H9 (cell line): ENCODE results near the gene ZNF350. TPM values are rescaled to one million over a fixed set of nuclear protein-coding genes. Genes with fewer than 3 reads are reported as not detected.

ENCODE experiments used
- DNase-seq: peaks from one replicate; pipeline ENCODE4 v3.0.0-alpha.2; 2017
- H2AFZ ChIP-seq: one replicate; pipeline ENCODE4 v1.6.1; 2013; ENCODE audit warnings: mild to moderate bottlenecking, low read length, control low read depth, moderate library complexity
- H2AK5ac ChIP-seq: 2 replicates; pipeline ENCODE4 v1.6.1; 2013; ENCODE audit warnings: low read length, control low read depth, mixed read lengths; ENCODE audit not compliant: insufficient read length
- H2BK120ac ChIP-seq: one replicate; pipeline ENCODE4 v1.6.1; 2013; ENCODE audit warnings: low read depth, mild to moderate bottlenecking, low read length, control low read depth, inconsistent platforms; ENCODE audit not compliant: poor library complexity, severe bottlenecking
- H2BK12ac ChIP-seq: 2 replicates; pipeline ENCODE4 v1.6.1; 2013; ENCODE audit warnings: low read length, control low read depth, mixed read lengths, low read depth; ENCODE audit not compliant: insufficient read length
- H2BK15ac ChIP-seq: 2 replicates; pipeline ENCODE4 v1.6.1; 2013; ENCODE audit warnings: low read depth, low read length, control low read depth
- H2BK20ac ChIP-seq: one replicate; pipeline ENCODE4 v1.6.1; 2013; ENCODE audit warnings: low read depth, mild to moderate bottlenecking, low read length, control low read depth, inconsistent platforms; ENCODE audit not compliant: poor library complexity, severe bottlenecking
- H2BK5ac ChIP-seq: 2 replicates; pipeline ENCODE4 v1.6.1; 2013; ENCODE audit warnings: low read length, control low read depth, mixed read lengths; ENCODE audit not compliant: insufficient read length
- H3K14ac ChIP-seq: 2 replicates; pipeline ENCODE4 v1.6.1; 2013; ENCODE audit warnings: low read length, control low read depth; ENCODE audit not compliant: insufficient read depth
- H3K18ac ChIP-seq: 2 replicates; pipeline ENCODE4 v1.6.1; 2013; ENCODE audit warnings: low read depth, mild to moderate bottlenecking, mixed read lengths, low read length, control low read depth; ENCODE audit not compliant: insufficient read length
- H3K23ac ChIP-seq: 2 replicates; pipeline ENCODE4 v1.6.1; 2013; ENCODE audit warnings: low read length, control low read depth, mixed read lengths, low read depth; ENCODE audit not compliant: insufficient read length
- H3K23me2 ChIP-seq: 2 replicates; pipeline ENCODE4 v1.6.1; 2013; ENCODE audit warnings: low read depth, mild to moderate bottlenecking, mixed read lengths, low read length, control low read depth; ENCODE audit not compliant: insufficient read length, poor library complexity, severe bottlenecking
- H3K27ac ChIP-seq: 2 replicates; pipeline ENCODE4 v1.5.1; 2013; ENCODE audit warnings: low read length, control low read depth, mixed read lengths, low read depth; ENCODE audit not compliant: insufficient read length
- H3K27me3 ChIP-seq: 2 replicates; pipeline ENCODE4 v1.6.1; 2013; ENCODE audit warnings: low read length, control low read depth, inconsistent platforms; ENCODE audit not compliant: insufficient read depth
- H3K4ac ChIP-seq: 2 replicates; pipeline ENCODE4 v1.6.1; 2013; ENCODE audit warnings: low read depth, mild to moderate bottlenecking, control low read depth, inconsistent platforms, low read length, moderate library complexity
- H3K4me1 ChIP-seq: 2 replicates; pipeline ENCODE4 v1.6.1; 2013; ENCODE audit warnings: low read length, control low read depth, inconsistent platforms; ENCODE audit not compliant: insufficient read depth
- H3K4me2 ChIP-seq: 2 replicates; pipeline ENCODE4 v1.6.1; 2013; ENCODE audit warnings: low read length, control low read depth, mixed read lengths; ENCODE audit not compliant: insufficient read length, insufficient read depth
- H3K56ac ChIP-seq: 2 replicates; pipeline ENCODE4 v1.6.1; 2013; ENCODE audit warnings: low read depth, mild to moderate bottlenecking, mixed read lengths, low read length, control low read depth; ENCODE audit not compliant: insufficient read length
- H3K79me1 ChIP-seq: 2 replicates; pipeline ENCODE4 v1.6.1; 2013; ENCODE audit warnings: low read depth, mild to moderate bottlenecking, moderate library complexity, low read length, control low read depth, inconsistent platforms; ENCODE audit not compliant: insufficient read depth, poor library complexity, severe bottlenecking
- H3K79me2 ChIP-seq: 2 replicates; pipeline ENCODE4 v1.6.1; 2013; ENCODE audit warnings: low read length, control low read depth, inconsistent platforms; ENCODE audit not compliant: insufficient read depth
- H3K9ac ChIP-seq: 2 replicates; pipeline ENCODE4 v1.6.1; 2013; ENCODE audit warnings: low read length, control low read depth, mixed read lengths; ENCODE audit not compliant: insufficient read length; ENCODE audit errors: extremely low read depth
- H3K9me3 ChIP-seq: one replicate; pipeline ENCODE4 v1.6.1; 2013; ENCODE audit warnings: low read depth, low read length, inconsistent platforms; ENCODE audit not compliant: control insufficient read depth
- H3T11ph ChIP-seq: one replicate; pipeline ENCODE4 v1.6.1; 2013; ENCODE audit warnings: mild to moderate bottlenecking, low read length, control low read depth, inconsistent platforms
- H4K20me1 ChIP-seq: one replicate; pipeline ENCODE4 v1.6.1; 2013; ENCODE audit not compliant: control insufficient read depth, insufficient read length, insufficient read depth
- H4K5ac ChIP-seq: 2 replicates; pipeline ENCODE4 v1.6.1; 2013; ENCODE audit warnings: low read depth, mild to moderate bottlenecking, mixed read lengths, low read length, control low read depth; ENCODE audit not compliant: insufficient read length
- H4K8ac ChIP-seq: replicated peaks from 2 replicates; pipeline ENCODE4 v1.6.1; 2013; ENCODE audit warnings: low read length, control low read depth, mixed read lengths, low read depth; ENCODE audit not compliant: insufficient read length
- H4K91ac ChIP-seq: 2 replicates; pipeline ENCODE4 v1.6.1; 2013; ENCODE audit warnings: low read depth, mild to moderate bottlenecking, moderate library complexity, mixed read lengths, low read length, control low read depth; ENCODE audit not compliant: insufficient read length
- H3K27ac Mint-ChIP-seq, 3 experiments: 2 replicates in 2 of 3; 3 replicates in 1 of 3; pipeline ENCODE4 v1.8.0; 2020 to 2021; ENCODE audit warnings: mixed read lengths in 3 of 3, mild to moderate bottlenecking in 1 of 3, moderate library complexity in 1 of 3
- H3K27me3 Mint-ChIP-seq: 2 replicates; pipeline ENCODE4 v1.8.0; 2021; ENCODE audit warnings: low read depth, mild to moderate bottlenecking, moderate library complexity, mixed read lengths
- H3K36me3 Mint-ChIP-seq, 3 experiments: 2 replicates in 2 of 3; 3 replicates in 1 of 3; pipeline ENCODE4 v1.8.0; 2020 to 2021; ENCODE audit warnings: low read depth in 3 of 3, mixed read lengths in 3 of 3; ENCODE audit not compliant: insufficient read depth in 1 of 3
- H3K4me1 Mint-ChIP-seq, 2 experiments: 2 replicates each; pipeline ENCODE4 v1.8.0; 2020; ENCODE audit warnings: mixed read lengths in 2 of 2
- H3K4me3 Mint-ChIP-seq, 2 experiments: 2 replicates in 1 of 2; 3 replicates in 1 of 2; pipeline ENCODE4 v1.8.0; 2020 to 2021; ENCODE audit warnings: mild to moderate bottlenecking in 2 of 2, mixed read lengths in 2 of 2, moderate library complexity in 1 of 2
- H3K9me3 Mint-ChIP-seq, 2 experiments: 2 replicates in 1 of 2; 3 replicates in 1 of 2; pipeline ENCODE4 v1.8.0; 2020; ENCODE audit warnings: mild to moderate bottlenecking in 2 of 2, mixed read lengths in 2 of 2, moderate library complexity in 1 of 2
- CTCF ChIP-seq: fragments of 200-600 bp; sonication (generic); conservative IDR thresholded peaks from 3 replicates; pipeline ENCODE4 v1.8.0; 2021; ENCODE audit warnings: antibody characterized with exemption, mild to moderate bottlenecking
- WGBS: extraction: QIAGEN DNeasy Blood & Tissue Kit; methylation state at CpG from one replicate; pipeline ENCODE4 v1.1.7; 2013; ENCODE audit warnings: missing lambda C conversion rate, low lambda C conversion rate, mixed read lengths; ENCODE audit not compliant: insufficient read length; ENCODE audit errors: extremely low coverage; 5-methylcytosine and 5-hydroxymethylcytosine counted together
- total RNA-seq: library from RNA; stranded (reverse); gene quantifications from 2 replicates; pipeline ENCODE4 v1.2.1, GENCODE V29; 2021

Gene ZNF350
- total RNA-seq, 1 experiment from 2014 or later: 12.9 TPM

- Mint-ChIP-seq H3K4me1 (peaks cover 8 to 14% of the 10 kb centered on the region in 2 experiments), H3K27me3 (no peaks in the 10 kb centered on the region), H3K4me3 (peak overlapping the region; percentile 98 to 99), H3K36me3 (peaks cover 30 to 33% (median 32%) of the 10 kb centered on the region in 3 experiments), H3K9me3 (peaks cover 13 to 32% of the 10 kb centered on the region in 2 experiments), H3K27ac (peak overlapping the region in 2 of 3 experiments; percentile 100; a peak in 4 of 7 replicates)
- no peak overlapping the region for H4K91ac ChIP-seq
- no peak overlapping the region for H4K8ac ChIP-seq
- H3K27me3 ChIP-seq: no peaks in the 10 kb centered on the region
- no peak overlapping the region for H2BK5ac ChIP-seq
- no peak overlapping the region for H3K56ac ChIP-seq
- no peak overlapping the region for H2BK20ac ChIP-seq
- no peaks in the 10 kb centered on the region for H3K79me1 ChIP-seq
- H3K4ac ChIP-seq: no peak overlapping the region
- no peak for TF ChIP-seq CTCF
- H3K9me3 ChIP-seq: no peaks in the 10 kb centered on the region
- no peak overlapping the region for H3K14ac ChIP-seq
- H2AFZ ChIP-seq: no peak overlapping the region
- H3K4me1 ChIP-seq: no peaks in the 10 kb centered on the region
- H4K20me1 ChIP-seq: no peaks in the 10 kb centered on the region
- no peak overlapping the region for H4K5ac ChIP-seq
- peak overlapping the region; percentile 80 for H3K4me2 ChIP-seq
- peak; percentile 36 for DNase-seq
- H2BK120ac ChIP-seq: no peak overlapping the region
- no peak overlapping the region for H3K18ac ChIP-seq
- no peak overlapping the region for H2AK5ac ChIP-seq
- no peak overlapping the region for H3T11ph ChIP-seq
- no peak overlapping the region for H2BK15ac ChIP-seq
- no peak overlapping the region for H2BK12ac ChIP-seq
- H3K23me2 ChIP-seq: peaks cover 6% of the 10 kb centered on the region
- H3K27ac ChIP-seq: no peak overlapping the region
- peak overlapping the region; percentile 65 for H3K9ac ChIP-seq
- no peak overlapping the region for H3K23ac ChIP-seq
- no peaks in the 10 kb centered on the region for H3K79me2 ChIP-seq
- WGBS: no CpG with 5 or more reads among the region's 9 CpGs
Observed at GRCh38 chr19:52007451-52007805, 20.8 kb upstream of the ZNF350 start.
